Stimulated activated CD8-positive, alpha-beta memory T cell treated with anti-CD3 and anti-CD28 coated beads, Interleukin-7, amount 100 ng/mL, for 1 hour (primary cell): ENCODE results near the gene RAI14.

Experiments
- DNase-seq, 2 donors: peaks; one replicate each; pipeline ENCODE4 v3.0.0-alpha.2; 2020; ENCODE audit warnings: low read depth in 2 of 2

The RAI14 gene

DNA sequence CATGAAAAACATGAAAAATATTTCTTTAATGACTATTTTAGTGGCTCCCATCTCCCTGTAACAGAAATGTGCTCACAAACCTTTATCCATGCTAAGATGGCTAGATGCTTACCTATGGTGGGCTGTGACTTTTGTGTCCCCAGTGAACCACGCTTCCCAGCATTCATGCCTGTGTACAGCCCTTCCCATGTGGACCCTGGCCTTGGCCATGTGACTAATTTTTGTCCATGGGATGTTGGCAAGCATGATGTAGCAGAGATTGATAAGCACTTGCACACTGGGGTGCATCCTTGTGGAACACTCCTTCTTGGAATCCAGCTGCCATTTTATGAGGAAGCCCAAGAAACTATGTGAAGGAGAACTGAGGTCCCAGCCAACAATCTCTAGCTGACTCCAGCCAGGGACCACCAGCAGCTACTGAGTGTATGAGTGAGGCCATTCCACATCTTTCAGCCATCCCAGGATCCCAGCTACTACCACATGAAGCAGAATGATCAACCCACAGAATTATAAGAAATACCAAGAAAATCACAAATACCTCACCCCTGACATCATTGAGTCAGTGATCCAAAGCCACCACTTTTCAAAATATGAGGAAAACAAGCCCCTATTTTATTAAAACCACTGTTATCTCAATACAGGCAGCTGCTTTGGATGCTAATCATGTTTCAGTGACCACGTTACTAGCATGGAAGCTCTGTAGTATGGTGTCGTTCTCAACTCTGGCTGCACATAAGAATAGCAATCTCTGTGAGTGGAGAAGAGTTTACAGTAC lies 16.1 kb upstream of the RAI14 start:
- DNase-seq, result no peak

DNA sequence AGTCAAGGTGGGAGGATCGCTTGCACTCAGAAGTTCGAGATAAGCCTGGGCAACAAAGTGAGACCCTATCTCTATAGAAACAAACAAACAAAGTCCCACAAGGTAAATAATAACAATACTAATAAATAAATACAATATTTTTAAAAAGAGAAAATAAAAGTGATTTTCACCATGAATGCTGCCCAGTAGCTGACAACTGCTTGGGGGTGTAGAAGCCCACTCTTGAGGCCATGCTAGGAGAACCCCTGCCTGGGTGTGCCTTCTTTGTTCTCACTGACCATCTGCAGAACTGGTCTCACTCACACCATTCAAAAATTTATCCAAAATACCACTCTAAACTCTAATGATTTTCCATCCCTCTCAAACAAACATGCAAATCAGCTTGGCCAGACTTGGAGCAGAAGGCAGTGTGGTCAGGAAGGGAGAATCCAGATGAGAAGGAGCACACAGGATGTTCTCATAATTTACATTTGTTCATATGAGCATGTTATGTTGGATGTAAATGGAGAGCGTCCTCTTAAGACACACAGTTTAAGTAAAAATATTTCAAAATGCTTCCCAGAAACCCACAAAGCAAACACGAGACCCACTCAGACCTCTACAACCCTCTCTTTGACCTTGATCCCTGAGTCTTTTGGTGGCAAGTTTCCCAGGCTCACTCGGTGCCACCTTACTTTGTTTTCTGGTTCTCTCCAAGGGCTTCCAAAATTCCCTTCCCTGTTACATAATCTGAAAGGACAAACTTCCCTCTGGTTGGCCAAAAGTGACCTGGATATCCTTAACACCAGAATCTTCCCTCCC lies 7.9 kb upstream of the RAI14 start:
- DNase-seq, result no peak

DNA sequence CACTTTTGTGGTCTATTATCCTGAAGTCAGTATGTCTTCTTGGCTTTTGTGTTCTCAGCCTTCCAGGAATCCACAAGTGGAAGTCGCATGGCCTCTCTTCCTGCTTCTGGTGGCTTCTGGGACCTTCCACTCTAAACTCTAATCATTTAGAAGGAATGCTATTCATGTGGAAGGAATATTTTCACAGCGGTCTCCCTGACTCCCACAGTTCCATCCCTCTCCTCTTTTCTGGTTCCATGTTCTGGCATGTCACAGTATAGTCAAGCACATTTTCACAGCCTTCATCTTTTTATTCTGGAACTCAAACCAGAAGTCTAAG lies 7.3 kb upstream of the RAI14 start:
- DNase-seq, result no peak

DNA sequence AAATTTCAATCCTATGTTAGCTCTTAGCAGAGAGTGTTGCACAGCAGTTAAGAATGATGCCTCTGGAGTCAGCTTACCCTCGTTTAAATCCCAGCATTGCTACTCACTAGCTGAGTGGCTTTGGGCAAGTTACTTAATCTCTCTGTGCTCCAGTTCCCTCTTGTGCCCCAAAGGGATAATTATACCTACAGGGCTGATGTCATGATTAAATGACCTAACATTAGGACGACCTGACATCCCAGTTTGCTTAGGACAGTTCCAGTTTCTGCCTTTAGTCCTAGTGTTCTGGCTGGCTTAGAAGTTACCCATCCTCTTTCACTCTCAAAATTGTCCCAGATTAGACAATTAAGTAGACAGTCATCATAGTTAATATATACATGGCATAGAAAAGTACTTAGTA lies 4.3 kb upstream of the RAI14 start:
- DNase-seq, result no peak

DNA sequence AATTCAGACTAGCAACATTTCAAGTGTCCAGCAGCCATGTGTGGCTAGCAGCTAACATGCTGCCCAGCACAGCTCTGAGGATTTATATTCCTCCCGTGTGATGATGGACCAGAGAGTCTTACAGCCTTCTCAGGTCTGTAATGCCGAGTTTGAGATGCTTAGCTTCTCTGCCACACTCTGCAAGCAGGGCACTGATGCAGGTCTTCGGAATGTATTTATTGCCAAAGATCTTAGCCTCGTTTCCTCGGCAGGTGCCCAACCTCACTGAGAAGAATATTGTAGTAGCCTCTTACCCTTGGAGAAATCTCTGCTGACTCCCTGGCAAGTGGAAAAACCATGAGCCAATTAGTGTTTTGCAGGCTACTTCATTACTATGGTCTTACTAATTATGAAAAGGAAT lies 3.7 kb upstream of the RAI14 start:
- DNase-seq, result no peak

DNA sequence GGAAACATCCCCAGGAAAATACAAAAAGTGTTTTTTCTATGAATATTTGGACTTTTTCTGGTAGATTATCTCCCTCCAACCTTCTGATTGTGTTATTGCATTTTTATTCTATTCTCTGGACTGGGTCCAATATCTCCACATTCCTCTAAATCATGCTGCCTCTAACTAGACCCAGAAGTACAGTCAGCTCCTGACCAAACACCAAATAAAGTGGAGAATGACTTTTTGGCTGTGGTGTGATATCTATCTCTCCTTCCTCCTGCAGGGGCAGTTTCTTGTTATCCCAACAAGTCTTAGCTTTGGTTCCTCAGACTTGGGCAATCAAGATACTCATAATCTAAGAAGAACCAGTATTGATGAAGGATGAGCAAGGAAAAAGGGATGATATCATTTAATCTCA lies 3.2 kb upstream of the RAI14 start:
- DNase-seq, result no peak

DNA sequence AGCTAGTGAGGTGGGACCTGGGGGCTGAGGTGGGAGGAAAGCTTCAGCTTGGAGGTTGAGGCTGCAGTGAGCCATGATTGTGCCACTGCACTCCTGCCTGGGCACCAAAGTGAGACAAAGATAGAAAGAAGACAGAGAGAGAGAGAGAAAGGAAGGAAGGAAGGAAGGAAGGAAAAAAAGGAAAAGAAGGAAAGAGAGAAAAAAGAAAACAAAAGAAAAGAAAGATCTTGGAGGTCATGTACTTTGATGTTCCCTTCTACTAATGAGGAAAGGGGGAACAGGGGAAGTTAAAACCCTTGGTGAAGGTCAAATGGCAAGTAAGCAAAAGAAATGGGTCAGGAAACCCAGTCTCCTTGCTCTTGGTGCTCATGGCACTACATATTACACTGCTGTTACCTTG lies 2.4 kb upstream of the RAI14 start:
- DNase-seq, result no peak

DNA sequence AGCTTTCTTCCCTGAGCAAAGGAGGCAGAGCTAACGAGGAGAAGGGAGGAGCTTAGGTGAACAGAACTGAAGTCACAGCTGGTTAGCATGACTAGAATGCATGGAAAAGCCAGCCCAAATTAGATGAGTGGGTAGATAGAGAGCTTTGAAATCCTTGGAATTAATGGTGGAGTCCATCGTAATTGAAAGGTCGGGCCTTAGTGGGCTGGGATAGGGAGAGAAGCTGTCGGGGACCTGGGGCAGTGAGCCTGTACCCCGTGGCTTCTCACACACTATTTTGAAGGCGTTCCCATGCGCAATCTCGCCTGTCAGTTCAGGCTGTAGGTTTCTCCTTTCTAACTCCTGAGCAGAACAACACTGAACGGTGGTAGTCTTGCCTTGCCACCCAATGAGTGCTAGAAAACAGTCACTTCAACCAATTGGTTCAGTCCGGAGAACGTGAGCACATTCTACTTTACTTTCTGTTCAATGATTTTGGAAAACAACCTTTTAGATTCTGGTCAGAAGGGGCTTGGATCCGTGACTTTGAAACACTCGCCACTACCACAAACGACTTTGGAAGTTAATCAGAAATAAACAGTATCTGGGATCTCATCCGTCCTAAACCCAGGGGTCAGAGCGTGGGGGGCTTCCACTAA lies 655 bp upstream of the RAI14 start:
- no peak for DNase-seq

DNA sequence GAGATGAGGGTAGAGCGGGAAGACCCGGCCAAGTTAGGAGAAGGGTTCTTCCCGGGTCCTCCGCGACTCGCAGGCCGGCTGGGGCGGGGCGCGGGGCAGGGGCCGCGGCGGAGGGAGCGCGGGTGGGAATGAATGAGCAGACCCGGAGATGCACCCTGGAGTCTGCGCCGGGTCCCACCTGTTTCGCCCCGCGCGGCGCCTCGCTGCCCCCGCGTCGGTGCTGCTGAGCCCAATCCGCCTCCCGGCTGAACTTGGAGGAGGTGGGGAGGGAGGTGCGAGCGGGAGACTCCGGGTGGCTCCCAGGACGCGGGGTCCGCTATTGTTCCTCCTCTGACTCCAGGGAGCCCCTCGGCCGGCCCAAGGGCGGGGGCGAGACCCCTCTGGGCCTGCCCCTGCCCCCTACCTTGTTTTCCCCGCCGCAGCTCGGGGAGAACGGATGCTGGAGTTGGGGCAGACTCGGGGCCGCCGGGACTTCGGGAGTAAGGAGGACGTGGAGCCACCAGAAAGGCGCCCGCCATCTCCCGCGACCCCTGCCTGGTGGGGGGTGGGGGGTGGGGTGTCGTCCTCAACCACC lies 659 bp downstream of the RAI14 start:
- no peak for DNase-seq

DNA sequence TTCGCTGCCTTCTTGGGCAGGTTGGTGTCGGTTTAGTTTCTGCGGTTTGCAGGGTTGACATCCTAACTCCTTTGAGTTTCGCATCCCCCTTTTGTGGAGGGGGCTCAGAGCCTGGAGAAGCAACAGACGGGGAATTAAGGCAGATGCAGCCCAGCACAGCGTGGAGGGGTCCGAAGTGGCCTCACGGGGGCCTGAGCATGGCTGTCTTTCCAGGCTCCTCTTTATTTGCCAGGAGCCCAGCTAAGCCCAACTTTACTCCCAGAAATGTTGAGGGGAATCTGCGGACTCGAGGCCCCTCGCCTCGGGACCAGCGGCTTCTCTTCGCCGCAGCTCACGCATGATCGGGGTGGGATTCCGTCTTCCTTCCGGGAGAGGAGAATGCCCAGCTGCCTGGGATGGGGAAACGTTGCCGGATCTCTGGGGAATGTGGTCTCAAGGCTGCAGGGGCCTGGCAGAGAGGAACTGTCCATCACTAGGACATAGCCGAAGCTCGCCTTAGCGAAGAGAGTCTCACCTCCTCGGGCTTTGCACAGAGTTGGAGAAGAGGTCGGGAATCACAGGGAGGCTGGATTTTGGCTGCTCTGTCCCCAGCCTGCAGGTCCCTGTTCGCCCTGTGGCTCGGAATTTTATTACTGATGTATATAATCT lies 1.3 kb downstream of the RAI14 start:
- no peak for DNase-seq

DNA sequence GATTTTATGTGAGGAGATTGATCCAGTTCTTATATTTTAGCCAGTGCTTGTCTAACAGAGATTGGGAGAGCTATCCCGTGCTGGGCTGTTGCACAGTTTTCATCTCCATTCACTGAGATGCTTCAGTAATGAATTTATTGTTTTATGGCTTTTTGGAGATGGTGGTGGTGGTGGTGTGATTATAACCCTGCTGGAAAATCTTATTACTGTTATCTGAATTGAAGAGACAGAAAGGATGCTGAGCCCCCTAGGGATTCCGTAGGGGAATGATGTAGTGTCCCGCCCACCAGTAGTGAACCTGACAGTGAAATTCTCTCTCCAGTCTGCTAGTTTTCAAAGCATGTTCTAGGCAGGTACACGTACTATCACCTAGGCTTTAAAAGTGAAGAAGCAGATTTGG lies 1.9 kb downstream of the RAI14 start:
- DNase-seq, result no peak

DNA sequence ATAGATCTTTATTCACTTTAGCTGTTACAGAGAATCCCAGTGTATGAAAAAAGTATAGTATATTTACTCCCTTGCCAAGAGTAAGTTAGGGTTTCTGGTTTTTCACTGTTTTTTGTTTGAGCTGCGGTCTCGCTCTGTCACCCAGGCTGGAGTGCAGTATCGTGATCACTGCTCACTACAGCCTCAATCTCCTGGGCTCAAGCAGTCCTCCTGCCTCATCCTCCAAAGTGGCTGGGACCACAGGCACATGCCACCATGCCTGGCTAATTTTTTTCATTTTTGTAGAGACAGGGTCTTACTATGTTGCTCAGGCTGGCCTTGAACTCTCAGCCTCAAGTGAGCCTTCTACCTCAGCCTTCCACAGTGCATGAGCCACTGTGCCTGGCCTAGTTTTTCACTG lies 3.0 kb downstream of the RAI14 start:
- no peak for DNase-seq

DNA sequence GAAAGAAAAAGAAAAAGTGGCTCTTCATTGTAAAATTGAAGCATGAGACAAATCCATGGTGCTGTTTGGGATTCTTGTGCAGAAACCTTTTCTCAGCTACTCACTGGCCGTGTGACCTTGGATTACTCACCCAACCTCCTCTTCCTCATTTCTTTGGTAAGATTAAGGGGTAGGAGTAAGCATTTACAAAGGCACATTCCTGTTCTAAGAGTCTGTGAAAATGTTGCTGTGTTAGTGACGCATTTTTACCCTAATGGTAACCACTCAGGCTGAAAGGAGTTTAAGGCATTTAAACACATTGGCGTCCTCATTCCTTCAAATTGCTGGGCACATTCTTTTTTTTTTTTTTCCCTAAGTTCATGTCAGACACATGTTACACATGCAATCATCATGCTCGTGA lies 4.3 kb downstream of the RAI14 start:
- DNase-seq, result no peak

DNA sequence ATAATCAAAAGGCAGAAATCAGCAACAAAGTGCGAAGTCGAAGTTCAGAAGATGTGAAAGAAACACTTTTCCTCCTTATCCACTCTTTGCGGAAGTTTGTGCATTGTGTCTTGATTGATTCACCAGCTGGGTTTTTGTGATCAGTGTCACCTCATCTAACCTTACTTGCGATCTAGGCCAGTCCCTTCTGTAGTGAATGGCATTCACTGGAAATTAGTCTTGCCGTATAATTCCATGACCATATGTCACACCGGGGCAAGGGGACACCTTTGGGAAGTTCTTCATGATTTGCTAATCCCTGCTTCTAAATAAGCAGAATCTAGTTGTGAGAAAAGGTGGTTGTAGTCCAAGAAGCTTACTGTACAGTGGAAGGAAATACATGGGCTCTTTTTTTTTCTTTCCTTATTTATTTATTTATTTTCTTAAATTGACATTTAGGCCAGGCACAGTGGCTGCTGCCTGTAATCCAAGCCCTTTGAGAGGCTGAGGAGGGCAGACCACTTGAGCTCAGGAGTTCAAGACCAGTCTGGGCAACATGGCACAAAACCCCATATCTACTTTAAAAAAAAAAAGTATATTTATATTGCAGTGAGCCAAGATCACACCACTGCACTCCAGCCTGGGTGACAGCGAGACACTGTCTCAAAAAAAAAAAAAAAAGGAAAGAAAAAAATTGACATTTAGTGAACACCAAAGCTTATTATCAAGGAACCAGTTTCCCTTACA lies 7.8 kb downstream of the RAI14 start:
- DNase-seq, result no peak

DNA sequence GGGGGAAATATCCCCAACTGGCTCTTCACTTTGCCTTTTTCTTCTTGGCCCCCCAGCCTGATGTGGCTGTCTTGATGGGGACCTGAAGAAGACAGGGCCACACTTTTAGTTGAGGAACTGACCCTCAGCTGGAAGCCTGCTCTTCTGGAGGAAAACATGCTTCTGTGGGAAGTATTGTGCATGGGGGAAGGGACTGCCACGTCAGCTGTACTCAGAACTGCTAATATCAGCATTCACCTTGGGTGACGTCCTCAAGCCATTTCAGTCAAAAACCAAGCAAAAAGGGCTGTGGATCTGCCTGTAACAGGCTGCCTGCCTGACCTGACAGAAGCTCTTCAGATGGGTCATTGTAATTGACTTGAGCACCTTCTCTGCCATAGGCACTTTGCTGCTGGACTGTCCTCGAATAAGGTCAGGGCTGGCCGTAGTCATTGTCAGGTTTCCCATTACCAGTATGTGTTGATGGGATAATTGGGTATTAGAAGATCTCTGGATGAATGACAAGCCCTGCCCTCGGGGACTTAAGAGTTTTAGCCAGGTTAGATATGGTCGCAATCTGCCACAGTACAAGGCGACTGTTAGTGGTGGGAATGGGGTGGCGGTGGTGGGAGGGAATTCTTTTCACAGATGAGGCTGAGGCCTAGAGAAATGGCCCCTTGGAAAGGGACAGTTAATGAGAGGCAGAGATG lies 10.4 kb downstream of the RAI14 start:
- DNase-seq, result no peak

DNA sequence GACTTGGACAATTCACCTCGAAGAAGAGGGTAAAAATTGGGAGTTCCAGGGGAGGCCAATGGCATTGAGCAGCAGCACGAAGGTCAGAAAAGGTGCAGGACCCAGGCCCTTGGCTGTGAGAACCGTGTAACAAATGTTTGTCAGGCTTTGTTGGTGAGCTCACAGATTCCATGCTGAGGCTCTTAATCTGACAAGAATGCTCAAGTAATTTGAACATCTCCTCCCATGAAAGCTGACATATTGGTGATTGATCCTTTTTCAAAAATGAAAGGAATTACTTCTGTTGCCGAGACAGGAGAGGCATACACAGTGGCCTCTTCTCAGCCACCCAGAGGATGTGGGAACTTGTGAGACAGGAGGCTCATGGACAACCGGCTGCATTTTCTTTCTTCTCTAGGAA lies 11.6 kb downstream of the RAI14 start:
- no peak for DNase-seq

DNA sequence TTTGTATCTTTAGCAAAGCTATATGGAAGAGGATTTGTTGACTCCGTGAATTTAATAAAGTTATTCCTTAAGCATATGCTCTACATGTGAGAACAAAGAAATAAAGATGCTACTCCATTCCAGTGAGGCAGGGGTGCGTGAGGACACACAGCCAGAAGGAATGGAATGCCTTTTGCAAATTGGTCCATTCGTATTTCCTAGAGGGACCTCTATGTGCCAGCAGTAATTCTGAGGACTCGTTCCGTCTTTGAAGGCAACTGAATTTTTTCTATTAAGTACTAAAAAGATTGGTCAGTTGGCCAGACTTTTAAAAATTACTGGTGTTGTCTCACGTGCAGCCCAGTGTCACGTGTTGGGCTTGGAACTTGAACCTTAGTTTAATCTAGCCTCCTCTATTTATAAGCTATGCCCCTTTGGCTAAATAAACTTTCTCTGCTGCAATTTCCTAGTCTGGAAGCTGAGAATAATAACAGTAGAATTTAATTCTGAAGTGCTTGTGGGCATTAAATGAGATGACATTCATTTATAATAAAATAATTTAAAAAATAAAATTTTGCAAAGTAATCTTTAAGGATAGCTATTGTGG lies 13.9 kb downstream of the RAI14 start:
- DNase-seq, result no peak

DNA sequence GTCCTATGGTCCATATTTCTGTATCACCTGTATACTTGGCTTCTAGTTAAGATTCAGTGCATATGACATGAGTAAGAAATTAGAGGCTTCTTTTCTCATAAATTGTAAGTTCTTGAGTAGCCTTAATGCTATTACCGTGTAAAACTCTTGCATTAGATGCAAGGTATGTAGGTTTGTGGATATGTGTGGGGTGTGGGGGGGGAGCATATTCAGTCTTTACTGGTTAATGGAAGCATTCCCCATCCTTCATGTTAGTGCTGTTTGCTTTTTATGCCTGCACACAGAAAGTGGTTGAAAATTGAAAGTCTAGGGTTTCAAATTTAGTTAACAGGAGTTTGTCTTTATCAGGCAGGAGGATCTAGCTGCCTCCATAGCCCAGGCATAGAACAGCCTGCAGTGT lies 16.1 kb downstream of the RAI14 start:
- DNase-seq, result no peak

DNA sequence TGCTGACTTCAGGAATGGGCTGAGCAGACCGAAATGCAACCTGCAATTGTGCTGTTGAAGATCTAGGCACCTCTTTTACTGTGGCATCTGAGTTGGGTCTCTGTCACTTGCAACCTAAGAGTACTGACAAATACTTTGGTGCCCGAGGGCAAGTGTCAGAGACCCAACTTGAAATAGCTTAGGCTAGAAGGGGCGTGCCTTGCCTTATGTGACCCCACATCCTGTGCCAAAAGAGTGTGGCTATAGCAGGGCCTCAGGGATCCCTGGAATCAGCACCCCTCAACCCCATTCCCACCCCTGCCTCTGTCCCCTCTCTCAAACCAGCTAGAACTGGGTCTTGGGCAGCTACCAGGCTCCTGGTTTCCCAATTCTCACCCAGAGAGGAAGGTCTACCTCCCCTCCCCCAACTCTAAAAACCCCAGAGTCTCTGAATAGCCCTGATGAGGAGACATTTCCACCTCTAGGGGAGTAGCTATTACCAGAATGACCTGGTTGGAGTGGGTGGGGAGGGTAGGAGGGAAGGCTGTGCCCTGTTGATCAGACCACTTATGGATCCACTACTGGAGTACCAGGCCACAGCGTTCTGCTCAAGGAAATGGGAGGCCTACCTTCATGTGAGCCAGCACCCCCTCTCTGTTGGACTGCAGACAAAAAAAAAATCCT lies 17.5 kb downstream of the RAI14 start:
- DNase-seq, result no peak

DNA sequence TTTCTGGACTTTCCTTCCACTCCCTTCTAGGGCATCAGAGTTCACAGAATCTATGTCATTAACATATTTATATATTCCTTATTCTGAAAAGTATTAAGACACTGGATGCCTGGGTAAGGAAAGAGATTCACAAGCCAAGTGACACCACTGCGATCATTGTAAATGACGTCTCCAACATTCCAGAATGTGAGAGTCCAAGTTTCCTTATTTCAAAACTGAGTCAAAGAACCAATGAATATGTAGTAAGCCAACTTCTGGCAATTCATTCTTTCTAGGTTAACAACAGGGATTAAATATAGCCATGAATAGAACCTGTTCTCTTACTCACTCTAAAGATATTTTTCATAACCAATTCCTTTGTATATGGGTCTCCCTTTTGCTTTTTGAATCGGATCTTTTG lies 18.1 kb downstream of the RAI14 start:
- DNase-seq, result no peak
